ENCODE data around the gene ZNF276.

- TF ChIP-seq, protein P1, sequence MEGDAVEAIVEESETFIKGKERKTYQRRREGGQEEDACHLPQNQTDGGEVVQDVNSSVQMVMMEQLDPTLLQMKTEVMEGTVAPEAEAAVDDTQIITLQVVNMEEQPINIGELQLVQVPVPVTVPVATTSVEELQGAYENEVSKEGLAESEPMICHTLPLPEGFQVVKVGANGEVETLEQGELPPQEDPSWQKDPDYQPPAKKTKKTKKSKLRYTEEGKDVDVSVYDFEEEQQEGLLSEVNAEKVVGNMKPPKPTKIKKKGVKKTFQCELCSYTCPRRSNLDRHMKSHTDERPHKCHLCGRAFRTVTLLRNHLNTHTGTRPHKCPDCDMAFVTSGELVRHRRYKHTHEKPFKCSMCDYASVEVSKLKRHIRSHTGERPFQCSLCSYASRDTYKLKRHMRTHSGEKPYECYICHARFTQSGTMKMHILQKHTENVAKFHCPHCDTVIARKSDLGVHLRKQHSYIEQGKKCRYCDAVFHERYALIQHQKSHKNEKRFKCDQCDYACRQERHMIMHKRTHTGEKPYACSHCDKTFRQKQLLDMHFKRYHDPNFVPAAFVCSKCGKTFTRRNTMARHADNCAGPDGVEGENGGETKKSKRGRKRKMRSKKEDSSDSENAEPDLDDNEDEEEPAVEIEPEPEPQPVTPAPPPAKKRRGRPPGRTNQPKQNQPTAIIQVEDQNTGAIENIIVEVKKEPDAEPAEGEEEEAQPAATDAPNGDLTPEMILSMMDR (conservative IDR thresholded peaks at IDR 0.05) = no peak
- no peak for TF ChIP-seq EZH2 (IDR thresholded peaks at IDR 0.05; ENCODE audit: low read depth)
Measured at GRCh38 chr16:89705006-89705405, 16.3 kb upstream of the ZNF276 start.
